Effector memory CD8-positive, alpha-beta T cell (primary cell): ENCODE measurements around the gene ZFAND3.
"Not testable (repeated sequence)": the region's sequence is repeated elsewhere in the genome, so short reads cannot be mapped to it uniquely, and the experiment has no call there.

Source experiments
- ATAC-seq: fragments of 150-1000 bp; cut with Tn5 transposase; replicated peaks from 2 replicates; pipeline ENCODE4 v1.10.0; 2021; ENCODE audit warnings: mild to moderate bottlenecking, moderate library complexity
- DNase-seq, 3 experiments: peaks; one replicate each; pipeline ENCODE4 v3.0.0; 2021
- H3K27ac Mint-ChIP-seq, 2 donors: one replicate each; pipeline ENCODE4 v1.8.0; 2022; ENCODE audit warnings: mild to moderate bottlenecking in 2 of 2, mixed read lengths in 2 of 2, moderate library complexity in 2 of 2
- H3K27me3 Mint-ChIP-seq, 2 donors: one replicate each; pipeline ENCODE4 v1.8.0; 2022; ENCODE audit warnings: mixed read lengths in 2 of 2
- H3K36me3 Mint-ChIP-seq: one replicate; pipeline ENCODE4 v1.8.0; 2022; ENCODE audit warnings: mild to moderate bottlenecking, moderate library complexity, mixed read lengths; ENCODE audit not compliant: insufficient read depth
- H3K4me1 Mint-ChIP-seq, 2 donors: one replicate each; pipeline ENCODE4 v1.8.0; 2022; ENCODE audit warnings: low read depth in 2 of 2, mixed read lengths in 2 of 2
- H3K4me3 Mint-ChIP-seq, 2 donors: one replicate each; pipeline ENCODE4 v1.8.0; 2022; ENCODE audit warnings: mild to moderate bottlenecking in 2 of 2, mixed read lengths in 2 of 2, moderate library complexity in 2 of 2
- H3K9me3 Mint-ChIP-seq, 2 donors: one replicate each; pipeline ENCODE4 v1.8.0; 2022; ENCODE audit warnings: mixed read lengths in 2 of 2

The ZFAND3 gene

GRCh38 chr6:37867756-37868446 is 48.4 kb downstream of the ZFAND3 start:
- Mint-ChIP-seq H3K9me3 (peaks cover 0 to 2% of the 10 kb centered on the region in 2 donors), H3K27me3 (no peaks in the 10 kb centered on the region), H3K27ac (peak overlapping the region; percentile 8 to 87), H3K4me3 (peak overlapping the region; percentile 28 to 34), H3K36me3 (peaks cover 12% of the 10 kb centered on the region), H3K4me1 (peaks cover 44 to 63% of the 10 kb centered on the region in 2 donors)
- ATAC-seq (peak; percentile 51), DNase-seq (no peak)

GRCh38 chr6:37868447-37868825 is 48.9 kb downstream of the ZFAND3 start:
- Mint-ChIP-seq H3K4me1 (peaks cover 46 to 65% of the 10 kb centered on the region in 2 donors), H3K9me3 (peaks cover 0 to 2% of the 10 kb centered on the region in 2 donors), H3K36me3 (peaks cover 12% of the 10 kb centered on the region), H3K27ac (peak overlapping the region; percentile 8 to 87), H3K4me3 (peak overlapping the region; percentile 28 to 34), H3K27me3 (no peaks in the 10 kb centered on the region)
- ATAC-seq = peak; percentile 59
- DNase-seq = no peak

GRCh38 chr6:37871616-37872372 is 52.3 kb downstream of the ZFAND3 start:
- Mint-ChIP-seq H3K27ac (no peak overlapping the region), H3K4me3 (no peak overlapping the region), H3K27me3 (no peaks in the 10 kb centered on the region), H3K4me1 (peaks cover 44 to 63% of the 10 kb centered on the region in 2 donors), H3K36me3 (peaks cover 12% of the 10 kb centered on the region), H3K9me3 (peaks cover 0 to 2% of the 10 kb centered on the region in 2 donors)
- ATAC-seq (no peak), DNase-seq (no peak)

- Mint-ChIP-seq H3K4me3 (no peak overlapping the region), H3K36me3 (peaks cover 12% of the 10 kb centered on the region), H3K27me3 (no peaks in the 10 kb centered on the region), H3K9me3 (peaks cover 0 to 2% of the 10 kb centered on the region in 2 donors), H3K27ac (no peak overlapping the region), H3K4me1 (peaks cover 43 to 63% of the 10 kb centered on the region in 2 donors)
- ATAC-seq (no peak), DNase-seq (no peak)
These were observed 52.8 kb downstream of the ZFAND3 start for GRCh38 chr6:37872373-37872745.

- H3K36me3 Mint-ChIP-seq = peaks cover 10% of the 10 kb centered on the region
- DNase-seq (no peak), ATAC-seq (no peak)
- peaks cover 48 to 71% of the 10 kb centered on the region in 2 donors for H3K4me1 Mint-ChIP-seq
- no peak overlapping the region for H3K4me3 Mint-ChIP-seq
- peaks cover 0 to 2% of the 10 kb centered on the region in 2 donors for H3K9me3 Mint-ChIP-seq
- H3K27me3 Mint-ChIP-seq = no peaks in the 10 kb centered on the region
- no peak overlapping the region for H3K27ac Mint-ChIP-seq
These were observed 55.2 kb downstream of the ZFAND3 start for GRCh38 chr6:37874726-37875125.

GRCh38 chr6:37875561-37876309 is 56.2 kb downstream of the ZFAND3 start:
- ATAC-seq = no peak
- peaks cover 6% of the 10 kb centered on the region for H3K36me3 Mint-ChIP-seq
- no peaks in the 10 kb centered on the region for H3K27me3 Mint-ChIP-seq
- peaks cover 0 to 2% of the 10 kb centered on the region in 2 donors for H3K9me3 Mint-ChIP-seq
- no peak overlapping the region for H3K27ac Mint-ChIP-seq
- H3K4me1 Mint-ChIP-seq = peaks cover 49 to 74% of the 10 kb centered on the region in 2 donors
- DNase-seq = no peak
- H3K4me3 Mint-ChIP-seq = peak overlapping the region in 1 of 2 donors; percentile 28

GRCh38 chr6:37876843-37877242 is 57.3 kb downstream of the ZFAND3 start:
- peak overlapping the region in 1 of 2 donors; percentile 41 for H3K27ac Mint-ChIP-seq
- peaks cover 3% of the 10 kb centered on the region for H3K36me3 Mint-ChIP-seq
- H3K4me1 Mint-ChIP-seq = peaks cover 44 to 71% of the 10 kb centered on the region in 2 donors
- H3K4me3 Mint-ChIP-seq = no peak overlapping the region
- no peaks in the 10 kb centered on the region for H3K27me3 Mint-ChIP-seq
- ATAC-seq (no peak), DNase-seq (no peak)
- no peaks in the 10 kb centered on the region for H3K9me3 Mint-ChIP-seq

- Mint-ChIP-seq H3K4me3 (no peak overlapping the region), H3K4me1 (peaks cover 44 to 68% of the 10 kb centered on the region in 2 donors), H3K27me3 (no peaks in the 10 kb centered on the region), H3K36me3 (peaks cover 3% of the 10 kb centered on the region), H3K27ac (peak overlapping the region; percentile 0 to 41), H3K9me3 (no peaks in the 10 kb centered on the region)
- ATAC-seq (no peak), DNase-seq (no peak)
These were observed 58.0 kb downstream of the ZFAND3 start for GRCh38 chr6:37877373-37878149.

GRCh38 chr6:37878150-37878710 is 58.7 kb downstream of the ZFAND3 start:
- peaks cover 44 to 68% of the 10 kb centered on the region in 2 donors for H3K4me1 Mint-ChIP-seq
- no peak for DNase-seq
- no peaks in the 10 kb centered on the region for H3K27me3 Mint-ChIP-seq
- H3K4me3 Mint-ChIP-seq = no peak overlapping the region
- H3K27ac Mint-ChIP-seq = peak overlapping the region; percentile 0 to 41
- H3K9me3 Mint-ChIP-seq = no peaks in the 10 kb centered on the region
- peaks cover 3% of the 10 kb centered on the region for H3K36me3 Mint-ChIP-seq
- ATAC-seq = no peak

- not testable (repeated sequence) for H3K27ac Mint-ChIP-seq, H3K4me3 Mint-ChIP-seq, H3K27me3 Mint-ChIP-seq, ATAC-seq, DNase-seq, H3K9me3 Mint-ChIP-seq
- peaks cover 46 to 59% of the 10 kb centered on the region in 2 donors for H3K4me1 Mint-ChIP-seq
- peaks cover 11% of the 10 kb centered on the region for H3K36me3 Mint-ChIP-seq
These were observed 61.1 kb downstream of the ZFAND3 start for GRCh38 chr6:37880602-37881001.

GRCh38 chr6:37882292-37882691 is 62.8 kb downstream of the ZFAND3 start:
- H3K4me1 Mint-ChIP-seq = peaks cover 35 to 53% of the 10 kb centered on the region in 2 donors
- no peak for DNase-seq
- H3K9me3 Mint-ChIP-seq = no peaks in the 10 kb centered on the region
- no peaks in the 10 kb centered on the region for H3K27me3 Mint-ChIP-seq
- ATAC-seq = no peak
- H3K27ac Mint-ChIP-seq = no peak overlapping the region
- H3K4me3 Mint-ChIP-seq = no peak overlapping the region
- H3K36me3 Mint-ChIP-seq = peaks cover 11% of the 10 kb centered on the region

- H3K36me3 Mint-ChIP-seq = peaks cover 11% of the 10 kb centered on the region
- H3K4me3 Mint-ChIP-seq = no peak overlapping the region
- peaks cover 29 to 48% of the 10 kb centered on the region in 2 donors for H3K4me1 Mint-ChIP-seq
- H3K27me3 Mint-ChIP-seq = no peaks in the 10 kb centered on the region
- ATAC-seq (no peak), DNase-seq (no peak)
- H3K27ac Mint-ChIP-seq = no peak overlapping the region
- no peaks in the 10 kb centered on the region for H3K9me3 Mint-ChIP-seq
These were observed 63.3 kb downstream of the ZFAND3 start for GRCh38 chr6:37882724-37883413.
